Endodermal cell (in vitro differentiated cells): Measurements from ENCODE around the gene AKT3. TPM values are rescaled to one million over a fixed set of nuclear protein-coding genes. Genes with fewer than 3 reads are reported as not detected.
A peak's percentile ranks its signal among the peaks of the same experiment; 100 is the strongest.

ENCODE experiments used
- DNase-seq: peaks from one replicate; pipeline ENCODE4 v3.0.0-alpha.2; 2017
- H3K27ac ChIP-seq: 2 replicates; pipeline ENCODE4 v1.5.1; 2013; ENCODE audit warnings: mild to moderate bottlenecking, low read depth, low read length, moderate library complexity
- H3K27me3 ChIP-seq: 2 replicates; pipeline ENCODE4 v1.6.1; 2013; ENCODE audit warnings: mild to moderate bottlenecking, low read length, moderate library complexity; ENCODE audit not compliant: insufficient read depth, control insufficient read depth, poor library complexity, severe bottlenecking
- H3K36me3 ChIP-seq: 2 replicates; pipeline ENCODE4 v1.7.0; 2013; ENCODE audit warnings: mild to moderate bottlenecking, low read length, moderate library complexity; ENCODE audit not compliant: control insufficient read depth, insufficient read depth
- H3K4me1 ChIP-seq: one replicate; pipeline ENCODE4 v1.7.0; 2013; ENCODE audit warnings: low read length; ENCODE audit not compliant: control insufficient read depth, insufficient read depth
- H3K4me3 ChIP-seq: 2 replicates; pipeline ENCODE4 v1.5.1; 2013; ENCODE audit warnings: mild to moderate bottlenecking, low read length, moderate library complexity
- H3K9ac ChIP-seq: 2 replicates; pipeline ENCODE4 v1.6.1; 2013; ENCODE audit warnings: mild to moderate bottlenecking, low read length, moderate library complexity; ENCODE audit not compliant: poor library complexity, severe bottlenecking; ENCODE audit errors: extremely low read depth
- H3K9me3 ChIP-seq: 2 replicates; pipeline ENCODE4 v1.6.1; 2013; ENCODE audit warnings: mild to moderate bottlenecking, low read length, moderate library complexity; ENCODE audit not compliant: control insufficient read depth
- H3K27ac Mint-ChIP-seq: 2 replicates; pipeline ENCODE4 v1.8.0; 2020; ENCODE audit warnings: mixed read lengths
- H3K27me3 Mint-ChIP-seq: 2 replicates; pipeline ENCODE4 v1.8.0; 2021; ENCODE audit warnings: mild to moderate bottlenecking, mixed read lengths; ENCODE audit not compliant: insufficient read depth
- H3K36me3 Mint-ChIP-seq: 2 replicates; pipeline ENCODE4 v1.8.0; 2020; ENCODE audit warnings: low read depth, mixed read lengths
- H3K4me1 Mint-ChIP-seq: 2 replicates; pipeline ENCODE4 v1.8.0; 2020; ENCODE audit warnings: mixed read lengths
- H3K4me3 Mint-ChIP-seq: 2 replicates; pipeline ENCODE4 v1.8.0; 2020; ENCODE audit warnings: mild to moderate bottlenecking, moderate library complexity, mixed read lengths
- H3K9me3 Mint-ChIP-seq: 2 replicates; pipeline ENCODE4 v1.8.0; 2020; ENCODE audit warnings: mild to moderate bottlenecking, mixed read lengths
- WGBS, 2 experiments: methylation state at CpG; one replicate each; pipeline versions ENCODE4 v1.1.5 to v1.1.7; 2013; ENCODE audit warnings: missing lambda C conversion rate in 2 of 2, mixed read lengths in 1 of 2; ENCODE audit not compliant: insufficient coverage in 1 of 2, insufficient read length in 1 of 2; 5-methylcytosine and 5-hydroxymethylcytosine counted together
- total RNA-seq, 2 donors: library from RNA; stranded (reverse); fragmentation: NEBNext Ultra II Directional in 1 of 2; extraction: Animal tissue kit (Norgen Biotek cat#: 25700) in 1 of 2; gene quantifications; 2 replicates in 1 of 2; 3 replicates in 1 of 2; pipeline ENCODE4 v1.2.1, GENCODE V29; 2021
- TF ChIP-seq, protein P1 (sequence below): fragments of 200-600 bp; sonication (generic); conservative IDR thresholded peaks from 2 replicates; pipeline ENCODE4 v1.5.0; 2021; ENCODE audit warnings: antibody characterized with exemption, mild to moderate bottlenecking

Gene AKT3
- total RNA-seq, 2 donors from 2014 or later, result 38.2 to 49.1 TPM

DNA sequence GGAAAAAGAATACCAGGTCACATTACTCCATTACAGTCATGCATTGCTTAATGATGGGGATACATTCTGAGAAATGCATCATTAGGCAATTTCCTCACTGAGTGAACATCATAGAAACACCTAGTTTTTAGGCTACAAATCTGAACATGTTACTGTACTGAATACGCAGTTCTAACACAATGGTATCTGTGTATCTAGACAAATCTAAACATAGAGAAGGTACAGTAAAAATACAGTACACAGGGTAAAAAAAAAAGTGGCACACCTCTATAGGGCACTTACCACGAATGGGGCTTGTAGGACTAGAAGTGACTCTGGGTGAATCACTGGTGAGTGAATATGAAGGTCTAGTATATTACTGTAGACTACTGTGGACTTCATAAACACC is 115.7 kb downstream of the AKT3 start:
- H3K36me3 ChIP-seq, result no peaks in the 10 kb centered on the region
- peaks cover 5% of the 10 kb centered on the region for H3K4me1 Mint-ChIP-seq
- no peak overlapping the region for H3K4me3 ChIP-seq
- no peaks in the 10 kb centered on the region for H3K4me1 ChIP-seq
- TF ChIP-seq, protein P1, sequence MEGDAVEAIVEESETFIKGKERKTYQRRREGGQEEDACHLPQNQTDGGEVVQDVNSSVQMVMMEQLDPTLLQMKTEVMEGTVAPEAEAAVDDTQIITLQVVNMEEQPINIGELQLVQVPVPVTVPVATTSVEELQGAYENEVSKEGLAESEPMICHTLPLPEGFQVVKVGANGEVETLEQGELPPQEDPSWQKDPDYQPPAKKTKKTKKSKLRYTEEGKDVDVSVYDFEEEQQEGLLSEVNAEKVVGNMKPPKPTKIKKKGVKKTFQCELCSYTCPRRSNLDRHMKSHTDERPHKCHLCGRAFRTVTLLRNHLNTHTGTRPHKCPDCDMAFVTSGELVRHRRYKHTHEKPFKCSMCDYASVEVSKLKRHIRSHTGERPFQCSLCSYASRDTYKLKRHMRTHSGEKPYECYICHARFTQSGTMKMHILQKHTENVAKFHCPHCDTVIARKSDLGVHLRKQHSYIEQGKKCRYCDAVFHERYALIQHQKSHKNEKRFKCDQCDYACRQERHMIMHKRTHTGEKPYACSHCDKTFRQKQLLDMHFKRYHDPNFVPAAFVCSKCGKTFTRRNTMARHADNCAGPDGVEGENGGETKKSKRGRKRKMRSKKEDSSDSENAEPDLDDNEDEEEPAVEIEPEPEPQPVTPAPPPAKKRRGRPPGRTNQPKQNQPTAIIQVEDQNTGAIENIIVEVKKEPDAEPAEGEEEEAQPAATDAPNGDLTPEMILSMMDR, result no peak
- DNase-seq, result no peak
- no peak overlapping the region for H3K4me3 Mint-ChIP-seq
- no peaks in the 10 kb centered on the region for H3K27me3 ChIP-seq
- peaks cover 12% of the 10 kb centered on the region for H3K36me3 Mint-ChIP-seq
- H3K9me3 Mint-ChIP-seq, result peaks cover 8% of the 10 kb centered on the region
- no peak overlapping the region for H3K27ac Mint-ChIP-seq
- H3K27ac ChIP-seq, result no peak overlapping the region
- peaks cover 7% of the 10 kb centered on the region for H3K9me3 ChIP-seq
- H3K27me3 Mint-ChIP-seq, result no peaks in the 10 kb centered on the region
- WGBS, 2 experiments, result 45 to 50% methylated on average over 2 of the region's 2 CpGs
- no peak overlapping the region for H3K9ac ChIP-seq

DNA sequence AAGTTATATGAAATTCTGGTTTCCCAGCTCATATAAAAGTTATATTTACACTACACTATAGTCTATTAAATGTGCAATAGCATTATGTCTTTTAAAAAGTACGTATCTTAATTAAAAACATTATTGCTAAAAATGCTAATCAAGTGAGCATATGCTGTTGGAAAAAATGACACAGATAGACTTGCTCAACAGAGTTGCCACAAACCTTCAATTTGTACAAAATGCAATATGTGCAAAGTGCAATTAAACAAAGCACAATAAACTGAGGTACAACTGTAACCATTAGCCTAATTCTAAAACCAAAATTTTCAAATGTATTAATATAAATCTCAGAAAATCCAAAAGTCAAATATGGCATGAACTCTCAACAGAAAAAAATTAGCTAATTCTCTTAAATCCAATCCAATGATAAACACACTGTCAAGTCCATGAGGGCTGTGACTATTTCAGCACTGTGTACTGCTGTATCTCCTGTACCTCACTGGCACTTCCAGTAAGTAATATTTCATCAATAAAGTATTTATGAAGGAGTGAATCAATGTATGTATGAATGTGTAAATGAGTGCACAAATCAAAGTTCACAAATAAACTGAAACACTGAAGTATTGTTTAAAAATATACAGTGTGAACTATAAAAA is 116.3 kb downstream of the AKT3 start:
- Mint-ChIP-seq H3K36me3 (peaks cover 12% of the 10 kb centered on the region), H3K4me1 (peaks cover 3% of the 10 kb centered on the region), H3K27me3 (no peaks in the 10 kb centered on the region), H3K27ac (no peak overlapping the region), H3K9me3 (peaks cover 8% of the 10 kb centered on the region), H3K4me3 (no peak overlapping the region)
- no CpG with 5 or more reads among the region's 1 CpG for WGBS, 2 experiments
- H3K9me3 ChIP-seq, result peaks cover 7% of the 10 kb centered on the region
- no peak for DNase-seq
- H3K4me3 ChIP-seq, result no peak overlapping the region
- H3K27me3 ChIP-seq, result no peaks in the 10 kb centered on the region
- TF ChIP-seq, protein P1, result no peak
- H3K36me3 ChIP-seq, result no peaks in the 10 kb centered on the region
- no peak overlapping the region for H3K9ac ChIP-seq
- no peaks in the 10 kb centered on the region for H3K4me1 ChIP-seq
- no peak overlapping the region for H3K27ac ChIP-seq

DNA sequence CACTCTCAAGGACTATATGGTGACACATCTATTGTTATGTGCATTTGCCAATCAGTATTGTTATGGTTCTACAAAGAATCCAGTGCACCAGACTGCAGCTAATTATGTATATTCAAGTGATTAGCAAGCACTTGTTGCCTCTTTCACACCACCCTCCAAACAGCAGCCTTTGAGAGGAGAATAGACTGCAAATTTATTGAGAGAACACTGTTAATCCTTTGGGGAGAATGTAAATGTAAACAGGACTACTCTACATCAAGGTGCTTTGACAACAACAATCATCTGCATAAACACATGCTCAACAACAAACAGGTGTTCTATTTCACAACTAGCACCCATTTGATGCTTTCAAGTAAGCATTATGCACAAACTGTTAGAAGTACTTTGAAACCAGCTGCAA is 117.4 kb downstream of the AKT3 start:
- Histone ChIP-seq H3K4me3 (no peak overlapping the region), H3K9me3 (peaks cover 7% of the 10 kb centered on the region), H3K9ac (no peak overlapping the region), H3K36me3 (no peaks in the 10 kb centered on the region), H3K27me3 (no peaks in the 10 kb centered on the region), H3K4me1 (no peaks in the 10 kb centered on the region), H3K27ac (no peak overlapping the region)
- Mint-ChIP-seq H3K27ac (no peak overlapping the region), H3K9me3 (peaks cover 8% of the 10 kb centered on the region), H3K4me3 (no peak overlapping the region), H3K27me3 (no peaks in the 10 kb centered on the region), H3K36me3 (peaks cover 12% of the 10 kb centered on the region), H3K4me1 (peaks cover 3% of the 10 kb centered on the region)
- DNase-seq, result peak; percentile 65
- TF ChIP-seq, protein P1, result no peak
